ENCODE results near the gene TMEM209. TPM values are rescaled to one million over a fixed set of nuclear protein-coding genes. Genes with fewer than 3 reads are reported as not detected.

The TMEM209 gene
- total and polyA plus RNA-seq, 4 donors: 4.5 to 10.1 (median 9.0) TPM

- Histone ChIP-seq H3K36me3 (ENCODE audit: control insufficient read depth in 4 of 4, insufficient read depth in 3 of 4, low read depth in 1 of 4, low read length in 3 of 4) (peaks cover 0 to 6% (median 1%) of the 10 kb centered on the region in 4 donors), H3K9ac (ENCODE audit: low read depth in 1 of 2, low read length in 2 of 2) (no peak within 1 kb of the TSS), H3K9me3 (ENCODE audit: control insufficient read depth in 4 of 4, low read length in 3 of 4) (no peaks in the 10 kb centered on the region), H3K4me1 (ENCODE audit: control insufficient read depth in 4 of 4, insufficient read depth in 4 of 4, low read length in 3 of 4) (no peaks in the 10 kb centered on the region), H3K27ac (ENCODE audit: low read depth in 1 of 2, low read length in 2 of 2) (no peak within 1 kb of the TSS), H3K27me3 (ENCODE audit: control insufficient read depth in 4 of 4, insufficient read depth in 4 of 4, low read length in 3 of 4) (no peaks in the 10 kb centered on the region), H3K4me3 (ENCODE audit: low read depth in 1 of 3, low read length in 3 of 3) (no peak within 1 kb of the TSS)
- TF ChIP-seq YY1 (IDR thresholded peaks at IDR 0.05) (no peak), HNF4G (IDR thresholded peaks at IDR 0.05) (no peak), RAD21 (IDR thresholded peaks at IDR 0.05) (no peak), TAF1 (conservative IDR thresholded peaks at IDR 0.05) (no peak), SP1 (IDR thresholded peaks at IDR 0.05) (no peak), RXRA (IDR thresholded peaks at IDR 0.05) (no peak), FOXA2 (IDR thresholded peaks at IDR 0.05) (no peak), HNF4A (conservative IDR thresholded peaks at IDR 0.05) (no peak)
- TF ChIP-seq, protein P1, sequence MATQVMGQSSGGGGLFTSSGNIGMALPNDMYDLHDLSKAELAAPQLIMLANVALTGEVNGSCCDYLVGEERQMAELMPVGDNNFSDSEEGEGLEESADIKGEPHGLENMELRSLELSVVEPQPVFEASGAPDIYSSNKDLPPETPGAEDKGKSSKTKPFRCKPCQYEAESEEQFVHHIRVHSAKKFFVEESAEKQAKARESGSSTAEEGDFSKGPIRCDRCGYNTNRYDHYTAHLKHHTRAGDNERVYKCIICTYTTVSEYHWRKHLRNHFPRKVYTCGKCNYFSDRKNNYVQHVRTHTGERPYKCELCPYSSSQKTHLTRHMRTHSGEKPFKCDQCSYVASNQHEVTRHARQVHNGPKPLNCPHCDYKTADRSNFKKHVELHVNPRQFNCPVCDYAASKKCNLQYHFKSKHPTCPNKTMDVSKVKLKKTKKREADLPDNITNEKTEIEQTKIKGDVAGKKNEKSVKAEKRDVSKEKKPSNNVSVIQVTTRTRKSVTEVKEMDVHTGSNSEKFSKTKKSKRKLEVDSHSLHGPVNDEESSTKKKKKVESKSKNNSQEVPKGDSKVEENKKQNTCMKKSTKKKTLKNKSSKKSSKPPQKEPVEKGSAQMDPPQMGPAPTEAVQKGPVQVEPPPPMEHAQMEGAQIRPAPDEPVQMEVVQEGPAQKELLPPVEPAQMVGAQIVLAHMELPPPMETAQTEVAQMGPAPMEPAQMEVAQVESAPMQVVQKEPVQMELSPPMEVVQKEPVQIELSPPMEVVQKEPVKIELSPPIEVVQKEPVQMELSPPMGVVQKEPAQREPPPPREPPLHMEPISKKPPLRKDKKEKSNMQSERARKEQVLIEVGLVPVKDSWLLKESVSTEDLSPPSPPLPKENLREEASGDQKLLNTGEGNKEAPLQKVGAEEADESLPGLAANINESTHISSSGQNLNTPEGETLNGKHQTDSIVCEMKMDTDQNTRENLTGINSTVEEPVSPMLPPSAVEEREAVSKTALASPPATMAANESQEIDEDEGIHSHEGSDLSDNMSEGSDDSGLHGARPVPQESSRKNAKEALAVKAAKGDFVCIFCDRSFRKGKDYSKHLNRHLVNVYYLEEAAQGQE (IDR thresholded peaks at IDR 0.05): no peak
- TF ChIP-seq, protein P2, sequence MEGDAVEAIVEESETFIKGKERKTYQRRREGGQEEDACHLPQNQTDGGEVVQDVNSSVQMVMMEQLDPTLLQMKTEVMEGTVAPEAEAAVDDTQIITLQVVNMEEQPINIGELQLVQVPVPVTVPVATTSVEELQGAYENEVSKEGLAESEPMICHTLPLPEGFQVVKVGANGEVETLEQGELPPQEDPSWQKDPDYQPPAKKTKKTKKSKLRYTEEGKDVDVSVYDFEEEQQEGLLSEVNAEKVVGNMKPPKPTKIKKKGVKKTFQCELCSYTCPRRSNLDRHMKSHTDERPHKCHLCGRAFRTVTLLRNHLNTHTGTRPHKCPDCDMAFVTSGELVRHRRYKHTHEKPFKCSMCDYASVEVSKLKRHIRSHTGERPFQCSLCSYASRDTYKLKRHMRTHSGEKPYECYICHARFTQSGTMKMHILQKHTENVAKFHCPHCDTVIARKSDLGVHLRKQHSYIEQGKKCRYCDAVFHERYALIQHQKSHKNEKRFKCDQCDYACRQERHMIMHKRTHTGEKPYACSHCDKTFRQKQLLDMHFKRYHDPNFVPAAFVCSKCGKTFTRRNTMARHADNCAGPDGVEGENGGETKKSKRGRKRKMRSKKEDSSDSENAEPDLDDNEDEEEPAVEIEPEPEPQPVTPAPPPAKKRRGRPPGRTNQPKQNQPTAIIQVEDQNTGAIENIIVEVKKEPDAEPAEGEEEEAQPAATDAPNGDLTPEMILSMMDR (IDR thresholded peaks at IDR 0.05; ENCODE audit: low read depth, low read length, missing input control): no peak
- TF ChIP-seq, protein P3, sequence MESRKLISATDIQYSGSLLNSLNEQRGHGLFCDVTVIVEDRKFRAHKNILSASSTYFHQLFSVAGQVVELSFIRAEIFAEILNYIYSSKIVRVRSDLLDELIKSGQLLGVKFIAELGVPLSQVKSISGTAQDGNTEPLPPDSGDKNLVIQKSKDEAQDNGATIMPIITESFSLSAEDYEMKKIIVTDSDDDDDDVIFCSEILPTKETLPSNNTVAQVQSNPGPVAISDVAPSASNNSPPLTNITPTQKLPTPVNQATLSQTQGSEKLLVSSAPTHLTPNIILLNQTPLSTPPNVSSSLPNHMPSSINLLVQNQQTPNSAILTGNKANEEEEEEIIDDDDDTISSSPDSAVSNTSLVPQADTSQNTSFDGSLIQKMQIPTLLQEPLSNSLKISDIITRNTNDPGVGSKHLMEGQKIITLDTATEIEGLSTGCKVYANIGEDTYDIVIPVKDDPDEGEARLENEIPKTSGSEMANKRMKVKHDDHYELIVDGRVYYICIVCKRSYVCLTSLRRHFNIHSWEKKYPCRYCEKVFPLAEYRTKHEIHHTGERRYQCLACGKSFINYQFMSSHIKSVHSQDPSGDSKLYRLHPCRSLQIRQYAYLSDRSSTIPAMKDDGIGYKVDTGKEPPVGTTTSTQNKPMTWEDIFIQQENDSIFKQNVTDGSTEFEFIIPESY (IDR thresholded peaks at IDR 0.05): no peak
- TF ChIP-seq, protein P4, sequence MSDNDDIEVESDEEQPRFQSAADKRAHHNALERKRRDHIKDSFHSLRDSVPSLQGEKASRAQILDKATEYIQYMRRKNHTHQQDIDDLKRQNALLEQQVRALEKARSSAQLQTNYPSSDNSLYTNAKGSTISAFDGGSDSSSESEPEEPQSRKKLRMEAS (IDR thresholded peaks at IDR 0.05): no peak
- no peak for DNase-seq (ENCODE audit: low spot score)
Measured at GRCh38 chr7:130207642-130208041, 2.4 kb upstream of the TMEM209 start, which contains the start of gene SSMEM1. SSMEM1 (plus strand) TSS chr7:130207860; CDS start chr7:130207911, 51 bp downstream.

GRCh38 chr7:130207033-130207432, 1.8 kb upstream of the TMEM209 start:
- H3K4me1 ChIP-seq (ENCODE audit: control insufficient read depth in 4 of 4, insufficient read depth in 4 of 4, low read length in 3 of 4): no peaks in the 10 kb centered on the region
- peaks cover 0 to 11% (median 3%) of the 10 kb centered on the region in 4 donors for H3K36me3 ChIP-seq (ENCODE audit: control insufficient read depth in 4 of 4, insufficient read depth in 3 of 4, low read depth in 1 of 4, low read length in 3 of 4)
- H3K27ac ChIP-seq (ENCODE audit: low read depth in 1 of 2, low read length in 2 of 2): no peak overlapping the region
- H3K9me3 ChIP-seq (ENCODE audit: control insufficient read depth in 4 of 4, low read length in 3 of 4): no peaks in the 10 kb centered on the region
- H3K9ac ChIP-seq (ENCODE audit: low read depth in 1 of 2, low read length in 2 of 2): no peak overlapping the region
- H3K4me3 ChIP-seq (ENCODE audit: low read depth in 1 of 3, low read length in 3 of 3): no peak overlapping the region
- no peak for DNase-seq (ENCODE audit: low spot score)
- 89% methylated on average over 5 of the region's 5 CpGs for WGBS
- H3K27me3 ChIP-seq (ENCODE audit: control insufficient read depth in 4 of 4, insufficient read depth in 4 of 4, low read length in 3 of 4): no peaks in the 10 kb centered on the region
- TF ChIP-seq RAD21 (IDR thresholded peaks at IDR 0.05) (no peak), TAF1 (conservative IDR thresholded peaks at IDR 0.05) (no peak), GABPA (IDR thresholded peaks at IDR 0.05 in 1 of 2, conservative IDR thresholded peaks at IDR 0.05 in 1 of 2) (no peak), EGR1 (IDR thresholded peaks at IDR 0.05; ENCODE audit: low read depth in 2 of 2) (no peak), ATF3 (IDR thresholded peaks at IDR 0.05) (no peak), RXRA (IDR thresholded peaks at IDR 0.05) (no peak)
- TF ChIP-seq, protein P3 (IDR thresholded peaks at IDR 0.05): no peak
- TF ChIP-seq, protein P2 (IDR thresholded peaks at IDR 0.05; ENCODE audit: low read depth, low read length, missing input control): no peak
- TF ChIP-seq, protein P1 (IDR thresholded peaks at IDR 0.05): no peak
